Measurements from ENCODE around the gene APLP2. TPM values are rescaled to one million over a fixed set of nuclear protein-coding genes. Genes with fewer than 3 reads are reported as not detected.

APLP2 gene
- total RNA-seq, 1 donor from 2014 or later: 297 TPM

GRCh38 chr11:130129922-130130321 is 60.2 kb downstream of the APLP2 start:
- ATAC-seq: no peak
- DNase-seq: no peak
- intact Hi-C loops (cut with micrococcal nuclease): loop anchor here (5.0 to 10.0 kb wide), 3 partner anchors 65 to 208 kb away; partner anchors contain the start of gene APLP2

- intact Hi-C loops (cut with micrococcal nuclease): loop anchor here (5.0 kb wide), 2 partner anchors 140 to 210 kb away; no protein-coding TSS in a partner anchor
- ATAC-seq: peak; percentile 70
- no peak for DNase-seq
These were observed 62.5 kb downstream of the APLP2 start for GRCh38 chr11:130131961-130132850.

- ATAC-seq (no peak), DNase-seq (no peak)
- intact Hi-C loops (cut with micrococcal nuclease): loop anchor here (5.0 kb wide), 2 partner anchors 141 to 211 kb away; no protein-coding TSS in a partner anchor
These were observed 64.0 kb downstream of the APLP2 start for GRCh38 chr11:130133716-130134115.

- intact Hi-C loops (cut with micrococcal nuclease): no loop called here
- DNase-seq: no peak
- peak; percentile 67 for ATAC-seq
These were observed 66.4 kb downstream of the APLP2 start for GRCh38 chr11:130136107-130136506.

- DNase-seq: no peak
- ATAC-seq: no peak
These were observed 68.3 kb downstream of the APLP2 start for GRCh38 chr11:130137999-130138398.

GRCh38 chr11:130139401-130139800 is 69.7 kb downstream of the APLP2 start:
- DNase-seq (peak; percentile 47), ATAC-seq (peak; percentile 71)
- intact Hi-C loops (cut with micrococcal nuclease): no loop called here

More at GRCh38 chr11:130137999-130138398, 68.3 kb downstream of the APLP2 start:
- intact Hi-C loops (cut with micrococcal nuclease): no loop called here

- DNase-seq: peak; percentile 49
- intact Hi-C loops (cut with micrococcal nuclease): no loop called here
- ATAC-seq: peak; percentile 71
These were observed 72.1 kb downstream of the APLP2 start for GRCh38 chr11:130141561-130142341.

- intact Hi-C loops (cut with micrococcal nuclease): no loop called here
- ATAC-seq (no peak), DNase-seq (no peak)
These were observed 74.4 kb downstream of the APLP2 start for GRCh38 chr11:130144141-130144540.

GRCh38 chr11:130144861-130145281 is 75.2 kb downstream of the APLP2 start:
- DNase-seq (no peak), ATAC-seq (no peak)
- intact Hi-C loops (cut with micrococcal nuclease): no loop called here

GRCh38 chr11:130145311-130145812 is 75.7 kb downstream of the APLP2 start:
- intact Hi-C loops (cut with micrococcal nuclease): no loop called here
- DNase-seq: no peak
- no peak for ATAC-seq

- intact Hi-C loops (cut with micrococcal nuclease): no loop called here
- ATAC-seq (peak; percentile 66), DNase-seq (peak; percentile 48)
These were observed 76.5 kb downstream of the APLP2 start for GRCh38 chr11:130145975-130146776.

GRCh38 chr11:130146796-130147195 is 77.1 kb downstream of the APLP2 start:
- no peak for DNase-seq
- ATAC-seq: peak; percentile 81
- intact Hi-C loops (cut with micrococcal nuclease): no loop called here

GRCh38 chr11:130148796-130149326 is 79.2 kb downstream of the APLP2 start:
- no peak for ATAC-seq
- no peak for DNase-seq
- intact Hi-C loops (cut with micrococcal nuclease): no loop called here

GRCh38 chr11:130150790-130151189 is 81.1 kb downstream of the APLP2 start:
- no peak for ATAC-seq
- no peak for DNase-seq
- intact Hi-C loops (cut with micrococcal nuclease): no loop called here

GRCh38 chr11:130151196-130151595 is 81.5 kb downstream of the APLP2 start:
- ATAC-seq (no peak), DNase-seq (no peak)
- intact Hi-C loops (cut with micrococcal nuclease): no loop called here

GRCh38 chr11:130156108-130157022 is 86.7 kb downstream of the APLP2 start:
- DNase-seq (no peak), ATAC-seq (no peak)
- intact Hi-C loops (cut with micrococcal nuclease): no loop called here

- ATAC-seq (no peak), DNase-seq (no peak)
- intact Hi-C loops (cut with micrococcal nuclease): no loop called here
These were observed 87.4 kb downstream of the APLP2 start for GRCh38 chr11:130157101-130157500.

GRCh38 chr11:130157840-130158239 is 88.1 kb downstream of the APLP2 start:
- DNase-seq: no peak
- intact Hi-C loops (cut with micrococcal nuclease): no loop called here
- ATAC-seq: no peak

Data from left ventricle myocardium superior (tissue), 1 donor.